Measurements from ENCODE around the gene MT1E. TPM values are rescaled to one million over a fixed set of nuclear protein-coding genes. Genes with fewer than 3 reads are reported as not detected.

The MT1E gene
- total RNA-seq, 1 experiment from 2014 or later: 114 TPM

GRCh38 chr16:56583351-56584168 is 42.0 kb upstream of the MT1E start (continued):
- TF ChIP-seq ERG (CRISPR knock-in tag; IDR thresholded peaks at IDR 0.05) (no peak), ZNF512 (CRISPR knock-in tag; IDR thresholded peaks at IDR 0.05; ENCODE audit: borderline replicate concordance) (no peak), HMGA2 (CRISPR knock-in tag; IDR thresholded peaks at IDR 0.05) (no peak), MLX (CRISPR knock-in tag; IDR thresholded peaks at IDR 0.05) (no peak), ESRRA (CRISPR knock-in tag; IDR thresholded peaks at IDR 0.05; ENCODE audit: borderline replicate concordance) (no peak), KAT7 (CRISPR knock-in tag; IDR thresholded peaks at IDR 0.05; ENCODE audit: borderline replicate concordance) (no peak), CREM (CRISPR knock-in tag; IDR thresholded peaks at IDR 0.05) (no peak), FOXK1 (CRISPR knock-in tag; IDR thresholded peaks at IDR 0.05) (no peak), TEAD4 (CRISPR knock-in tag; IDR thresholded peaks at IDR 0.05) (no peak), CREB1 (CRISPR knock-in tag; IDR thresholded peaks at IDR 0.05) (no peak), ETV6 (CRISPR knock-in tag; IDR thresholded peaks at IDR 0.05) (no peak)

- ATAC-seq (no peak), DNase-seq (ENCODE audit: low spot score) (no peak)
- H3K9me3 Mint-ChIP-seq: no peaks in the 10 kb centered on the region
- TF ChIP-seq ZNF423 (CRISPR knock-in tag; IDR thresholded peaks at IDR 0.05) (no peak), HMGXB4 (CRISPR knock-in tag; IDR thresholded peaks at IDR 0.05) (no peak), FOXK1 (CRISPR knock-in tag; IDR thresholded peaks at IDR 0.05) (no peak), ZNF138 (CRISPR knock-in tag; conservative IDR thresholded peaks at IDR 0.05) (no peak), E2F1 (CRISPR knock-in tag; IDR thresholded peaks at IDR 0.05) (no peak), ZNF263 (CRISPR knock-in tag; IDR thresholded peaks at IDR 0.05; ENCODE audit: low read depth) (no peak), GABPB1 (CRISPR knock-in tag; IDR thresholded peaks at IDR 0.05) (no peak), PRRX2 (CRISPR knock-in tag; IDR thresholded peaks at IDR 0.05) (no peak), KAT7 (CRISPR knock-in tag; IDR thresholded peaks at IDR 0.05; ENCODE audit: borderline replicate concordance) (no peak)
- no peaks in the 10 kb centered on the region for H3K36me3 Mint-ChIP-seq
- peaks cover 10% of the 10 kb centered on the region for H3K4me1 Mint-ChIP-seq
- H3K27ac Mint-ChIP-seq: no peak overlapping the region
- H3K27me3 Mint-ChIP-seq (ENCODE audit: low read depth): peaks cover 37% of the 10 kb centered on the region
- CTCF ChIA-PET: no interaction called here
- H3K4me3 Mint-ChIP-seq: no peak overlapping the region
- POLR2A ChIA-PET: no interaction called here
Measured at GRCh38 chr16:56584276-56584675, 41.3 kb upstream of the MT1E start.

All from WTC11 (cell line).